Activated CD8-positive, alpha-beta memory T cell treated with anti-CD3 and anti-CD28 coated beads for 1 hour (primary cell): ENCODE data around the gene C16orf92.
"Not testable (repeated sequence)": the region's sequence is repeated elsewhere in the genome, so short reads cannot be mapped to it uniquely, and the experiment has no call there.

ENCODE experiments used
- DNase-seq, 2 donors: peaks; one replicate each; pipeline ENCODE4 v3.0.0-alpha.2; 2020; ENCODE audit warnings: low read depth in 1 of 2; ENCODE audit errors: extremely low read depth in 1 of 2

The C16orf92 gene

GRCh38 chr16:30003670-30004423, 19.2 kb upstream of the C16orf92 start:
- DNase-seq: no peak

GRCh38 chr16:30004424-30004776, 18.6 kb upstream of the C16orf92 start:
- no peak for DNase-seq

- no peak for DNase-seq
Measured at GRCh38 chr16:30004811-30005242, 18.2 kb upstream of the C16orf92 start.

DNA sequence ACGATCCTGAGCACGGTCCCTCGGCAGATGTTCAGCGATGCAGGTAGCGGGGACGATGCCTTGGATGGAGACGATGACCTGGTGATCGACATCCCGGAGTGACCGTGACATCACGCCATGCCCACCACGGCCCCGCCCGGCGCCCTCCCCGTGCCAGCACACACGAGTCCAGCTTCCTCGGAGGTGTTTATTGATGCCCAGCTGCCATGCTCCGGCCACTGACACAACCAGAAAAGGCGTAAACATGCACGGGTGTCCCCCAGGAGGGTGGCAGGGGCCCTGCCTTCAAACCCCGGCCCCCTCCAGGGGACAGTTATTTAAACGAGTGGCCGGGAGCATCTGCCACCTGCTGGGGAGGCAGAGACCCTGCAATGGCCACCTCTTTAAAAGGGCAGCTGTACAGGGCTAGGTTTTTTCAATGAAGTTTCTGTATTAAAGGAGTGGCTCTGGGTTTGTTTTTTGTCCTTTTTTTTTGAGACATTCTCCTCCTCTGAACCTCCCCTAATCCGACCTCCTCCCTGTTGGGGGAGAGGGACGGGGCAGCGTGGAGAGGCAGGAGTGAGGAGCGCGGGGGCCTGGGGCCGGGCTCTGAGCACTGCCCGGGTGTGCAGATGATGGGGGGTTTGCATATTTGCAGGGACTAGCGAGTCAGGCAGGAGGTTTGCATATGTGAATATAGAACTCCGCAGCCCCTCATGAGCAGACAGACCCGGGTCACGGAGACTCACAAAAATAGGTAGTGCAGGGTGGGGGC, 17.5 kb upstream of the C16orf92 start:
- DNase-seq: no peak

DNA sequence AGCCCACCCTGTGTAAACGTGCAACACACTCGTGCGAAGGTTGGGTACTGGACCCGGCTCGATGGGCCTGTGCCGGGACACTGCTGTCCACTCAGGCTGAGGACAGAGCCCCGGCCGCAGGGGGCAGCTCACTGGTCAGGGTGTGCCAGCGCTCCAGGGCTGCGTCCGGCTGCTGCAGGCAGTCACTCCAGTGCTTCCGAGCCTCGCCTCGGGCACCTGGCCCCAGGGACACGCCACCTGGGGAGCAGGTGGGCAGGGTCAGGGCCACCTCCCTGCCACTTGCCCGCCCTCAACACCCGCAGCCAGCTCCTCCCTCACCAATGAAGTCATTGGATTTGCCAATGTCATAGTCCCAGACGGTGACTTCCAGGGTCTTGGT, 16.9 kb upstream of the C16orf92 start:
- DNase-seq: no peak

- DNase-seq: no peak
Measured at GRCh38 chr16:30006659-30007377, 16.2 kb upstream of the C16orf92 start.

DNA sequence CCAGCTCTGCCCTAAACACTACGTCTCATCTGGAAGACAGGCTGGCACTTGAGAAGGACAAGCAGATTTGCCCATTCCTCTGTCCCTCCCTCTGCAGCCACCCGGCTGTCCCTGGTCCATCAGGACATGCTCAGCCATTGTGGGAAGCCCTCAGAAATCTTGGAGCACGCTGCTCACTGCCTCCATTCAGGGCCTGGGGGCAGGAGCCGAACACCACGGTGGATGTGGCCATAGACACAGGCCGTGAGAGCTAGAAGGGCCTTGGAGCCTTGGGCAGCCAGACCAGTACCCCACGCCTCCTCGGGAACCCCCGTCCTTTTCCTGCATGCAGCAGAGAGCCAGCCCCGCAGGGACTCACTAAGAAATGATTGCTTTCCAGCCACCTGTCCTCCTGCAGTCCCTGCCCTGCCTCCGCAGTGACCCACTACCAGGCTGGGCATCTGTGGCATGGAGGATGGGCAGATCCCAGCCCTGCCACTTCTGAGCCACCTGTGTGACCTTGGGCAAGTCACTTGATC, 15.6 kb upstream of the C16orf92 start:
- DNase-seq: no peak

- no peak for DNase-seq
Measured at GRCh38 chr16:30009085-30009862, 13.7 kb upstream of the C16orf92 start.

GRCh38 chr16:30009990-30010843, 12.8 kb upstream of the C16orf92 start:
- DNase-seq: no peak

GRCh38 chr16:30010844-30011713, 11.9 kb upstream of the C16orf92 start, which contains the start of gene DOC2A:
Gene DOC2A, minus strand, starts transcription at chr16:30011027. Its CDS starts 805 bp downstream, at chr16:30010222.
- DNase-seq: no peak

- no peak for DNase-seq
Measured at GRCh38 chr16:30011714-30012504, 11.1 kb upstream of the C16orf92 start.

GRCh38 chr16:30012598-30012997, 10.4 kb upstream of the C16orf92 start:
- DNase-seq: not testable (repeated sequence)

- DNase-seq: not testable (repeated sequence)
Measured at GRCh38 chr16:30015450-30015849, 7.5 kb upstream of the C16orf92 start.

DNA sequence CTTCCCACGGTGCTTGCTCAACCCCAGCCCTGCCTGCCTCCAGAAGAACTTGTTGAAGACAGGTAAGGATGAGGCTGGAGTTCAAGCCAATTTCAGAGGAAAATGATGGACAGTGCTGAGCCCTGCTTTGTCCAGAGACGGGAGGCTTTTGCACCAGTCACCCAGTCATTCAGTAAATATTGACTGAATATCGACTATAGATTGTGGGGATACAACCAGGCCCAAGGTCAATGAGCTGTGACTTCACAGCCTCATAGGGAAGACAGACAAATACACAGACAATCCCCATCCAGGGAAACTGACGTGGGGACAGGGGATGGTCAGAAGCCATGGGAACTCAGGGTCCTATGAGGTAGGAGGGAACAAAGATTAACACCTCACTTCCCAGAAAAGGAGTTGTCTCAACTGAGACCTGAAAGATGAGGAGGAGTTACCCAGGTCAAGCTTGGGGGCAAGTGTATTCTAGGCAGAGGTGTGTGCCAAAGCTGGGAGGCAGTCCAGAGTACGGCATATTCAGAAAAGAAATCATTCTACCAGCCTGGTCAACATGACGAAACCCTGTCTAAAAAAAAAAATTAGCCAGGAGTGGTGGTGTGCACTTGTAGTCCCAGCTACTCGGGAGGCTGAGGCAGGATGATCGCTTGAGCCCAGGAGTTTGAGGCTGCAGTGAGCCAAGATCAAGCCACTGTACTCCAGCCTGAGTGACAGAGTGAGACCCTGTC, 6.3 kb upstream of the C16orf92 start:
- no peak for DNase-seq

DNA sequence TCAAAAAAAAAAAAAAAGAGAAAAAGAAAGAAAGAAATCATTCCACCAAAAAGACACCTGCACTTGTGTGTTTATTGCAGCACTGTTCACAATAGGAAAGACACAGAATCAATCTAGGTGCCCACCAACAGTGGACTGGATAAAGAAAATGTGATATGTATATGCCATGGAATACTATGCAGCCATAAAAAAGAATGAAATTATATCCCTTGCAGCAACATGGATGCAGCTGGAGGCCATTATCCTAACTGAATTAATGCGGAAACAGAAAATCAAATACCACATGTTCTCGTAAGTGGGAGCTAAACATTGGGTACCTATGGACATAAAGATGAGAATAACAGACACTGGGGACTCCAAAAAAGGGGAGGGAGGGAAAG, 5.7 kb upstream of the C16orf92 start:
- DNase-seq: no peak

- not testable (repeated sequence) for DNase-seq
Measured at GRCh38 chr16:30017937-30018336, 5.1 kb upstream of the C16orf92 start.

DNA sequence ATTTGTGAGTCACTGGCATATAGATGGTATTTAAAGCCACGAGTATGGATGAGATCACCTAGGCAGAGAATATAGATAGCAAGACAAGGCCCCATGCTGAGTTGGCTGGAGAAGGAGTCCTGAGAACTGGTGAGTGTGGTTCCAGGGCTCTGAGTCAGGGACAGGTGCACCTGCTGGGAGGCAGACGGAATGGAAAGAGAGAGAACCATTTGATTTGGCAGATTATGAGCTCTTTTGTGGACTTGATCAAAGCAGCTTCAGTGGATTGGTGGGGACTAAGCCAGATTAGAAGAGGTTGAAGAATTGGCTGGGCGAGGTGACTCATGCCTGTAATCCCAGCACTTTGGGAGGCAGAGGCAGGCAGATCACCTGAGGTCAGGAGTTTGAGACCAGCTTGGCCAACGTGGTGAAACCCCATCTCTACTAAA, 4.3 kb upstream of the C16orf92 start:
- DNase-seq: no peak
